ENCODE data around the gene NFIA.

NFIA gene

GRCh38 chr1:61432616-61433388 lies 350.4 kb downstream of the NFIA start:
- no peak for DNase-seq (ENCODE audit: low read depth)

GRCh38 chr1:61433646-61434045 lies 351.3 kb downstream of the NFIA start:
- no peak for DNase-seq (ENCODE audit: low read depth)

- no peak for DNase-seq (ENCODE audit: low read depth)
These were observed 351.9 kb downstream of the NFIA start for GRCh38 chr1:61434276-61434675.

- DNase-seq (ENCODE audit: low read depth), result no peak
These were observed 352.9 kb downstream of the NFIA start for GRCh38 chr1:61435226-61435625.

GRCh38 chr1:61436016-61436415 lies 353.7 kb downstream of the NFIA start:
- no peak for DNase-seq (ENCODE audit: low read depth)

- DNase-seq (ENCODE audit: low read depth), result no peak
These were observed 354.2 kb downstream of the NFIA start for GRCh38 chr1:61436491-61437120.

GRCh38 chr1:61439234-61439633 lies 356.9 kb downstream of the NFIA start:
- DNase-seq (ENCODE audit: low read depth), result no peak

GRCh38 chr1:61441723-61442262 lies 359.4 kb downstream of the NFIA start:
- DNase-seq (ENCODE audit: low read depth), result no peak

- DNase-seq (ENCODE audit: low read depth), result no peak
These were observed 360.2 kb downstream of the NFIA start for GRCh38 chr1:61442544-61442943.

GRCh38 chr1:61444288-61444687 lies 361.9 kb downstream of the NFIA start:
- no peak for DNase-seq (ENCODE audit: low read depth)

GRCh38 chr1:61445269-61445825 lies 363.0 kb downstream of the NFIA start:
- DNase-seq (ENCODE audit: low read depth), result no peak

GRCh38 chr1:61446531-61446991 lies 364.2 kb downstream of the NFIA start:
- DNase-seq (ENCODE audit: low read depth), result no peak

- DNase-seq (ENCODE audit: low read depth), result no peak
These were observed 365.0 kb downstream of the NFIA start for GRCh38 chr1:61447106-61447967.

- DNase-seq (ENCODE audit: low read depth), result no peak
These were observed 365.6 kb downstream of the NFIA start for GRCh38 chr1:61447968-61448430.

GRCh38 chr1:61448914-61449313 lies 366.6 kb downstream of the NFIA start:
- DNase-seq (ENCODE audit: low read depth), result no peak

GRCh38 chr1:61449410-61449809 lies 367.0 kb downstream of the NFIA start:
- DNase-seq (ENCODE audit: low read depth), result no peak

- DNase-seq (ENCODE audit: low read depth), result no peak
These were observed 368.1 kb downstream of the NFIA start for GRCh38 chr1:61450454-61450853.

GRCh38 chr1:61450872-61451571 lies 368.7 kb downstream of the NFIA start:
- no peak for DNase-seq (ENCODE audit: low read depth)

- no peak for DNase-seq (ENCODE audit: low read depth)
These were observed 369.2 kb downstream of the NFIA start for GRCh38 chr1:61451572-61451968.

- no peak for DNase-seq (ENCODE audit: low read depth)
These were observed 370.0 kb downstream of the NFIA start for GRCh38 chr1:61452176-61453035.
